BE2C (cell line): ENCODE data around the gene SLC35D2.
"Not testable (repeated sequence)": the region's sequence is repeated elsewhere in the genome, so short reads cannot be mapped to it uniquely, and the experiment has no call there.

Experiments used
- DNase-seq: peaks from one replicate; pipeline ENCODE4 v3.0.0-alpha.2; 2020
- H3K27me3 ChIP-seq: fragments of 250-450 bp; sonication (Bioruptor Pico); 2 replicates; pipeline ENCODE4 v1.5.1; 2020; ENCODE audit warnings: mild to moderate bottlenecking
- H3K36me3 ChIP-seq: fragments of 250-450 bp; sonication (Bioruptor Pico); 2 replicates; pipeline ENCODE4 v1.5.1; 2020; ENCODE audit warnings: mild to moderate bottlenecking
- H3K4me1 ChIP-seq: fragments of 250-450 bp; sonication (Bioruptor Pico); 2 replicates; pipeline ENCODE4 v1.5.1; 2020
- H3K4me3 ChIP-seq: 2 replicates; pipeline ENCODE4 v1.5.1; 2011; ENCODE audit warnings: low read depth, low read length
- H3K9me3 ChIP-seq: fragments of 250-450 bp; sonication (Bioruptor Pico); 2 replicates; pipeline ENCODE4 v1.5.1; 2020
- TF ChIP-seq, protein P1 (sequence below): IDR thresholded peaks from 2 replicates; pipeline ENCODE4 v1.5.1; 2012; ENCODE audit warnings: mild to moderate bottlenecking, low read depth, low read length

Gene SLC35D2

DNA sequence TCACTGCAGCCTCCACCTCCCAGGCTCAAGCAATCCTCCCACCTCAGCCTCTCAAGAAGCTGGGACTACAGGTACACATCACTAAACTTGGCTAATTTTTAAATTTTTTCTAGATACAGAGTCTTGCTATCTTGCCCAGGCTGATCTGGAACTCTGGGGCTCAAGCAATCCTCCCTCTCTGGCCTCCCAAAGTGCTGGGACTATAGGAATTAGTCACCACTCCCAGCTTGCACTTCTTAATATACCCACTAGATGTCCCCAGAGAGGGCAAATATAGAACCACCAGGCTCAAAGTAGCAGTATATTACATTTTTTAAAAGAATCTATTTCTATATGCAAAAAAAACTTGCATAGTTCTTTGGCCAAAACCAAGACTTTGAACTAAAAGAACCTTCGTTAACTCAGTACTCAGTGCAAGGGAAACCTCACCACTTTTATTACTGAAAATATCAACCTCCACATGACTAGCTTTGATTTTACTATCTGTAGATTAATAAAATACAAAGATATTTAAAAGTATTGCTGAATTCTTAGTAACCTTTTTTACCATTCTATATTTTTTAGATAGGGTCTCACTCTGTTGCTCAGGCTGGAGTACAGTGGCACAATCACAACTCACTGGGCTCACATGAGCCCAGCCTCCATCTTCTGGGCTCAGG is 55.7 kb downstream of the SLC35D2 start:
- no peaks in the 10 kb centered on the region for H3K27me3 ChIP-seq
- H3K36me3 ChIP-seq: no peaks in the 10 kb centered on the region
- no peaks in the 10 kb centered on the region for H3K4me1 ChIP-seq
- DNase-seq: peak; percentile 47
- H3K4me3 ChIP-seq: no peak overlapping the region
- no peaks in the 10 kb centered on the region for H3K9me3 ChIP-seq
- TF ChIP-seq, protein P1, sequence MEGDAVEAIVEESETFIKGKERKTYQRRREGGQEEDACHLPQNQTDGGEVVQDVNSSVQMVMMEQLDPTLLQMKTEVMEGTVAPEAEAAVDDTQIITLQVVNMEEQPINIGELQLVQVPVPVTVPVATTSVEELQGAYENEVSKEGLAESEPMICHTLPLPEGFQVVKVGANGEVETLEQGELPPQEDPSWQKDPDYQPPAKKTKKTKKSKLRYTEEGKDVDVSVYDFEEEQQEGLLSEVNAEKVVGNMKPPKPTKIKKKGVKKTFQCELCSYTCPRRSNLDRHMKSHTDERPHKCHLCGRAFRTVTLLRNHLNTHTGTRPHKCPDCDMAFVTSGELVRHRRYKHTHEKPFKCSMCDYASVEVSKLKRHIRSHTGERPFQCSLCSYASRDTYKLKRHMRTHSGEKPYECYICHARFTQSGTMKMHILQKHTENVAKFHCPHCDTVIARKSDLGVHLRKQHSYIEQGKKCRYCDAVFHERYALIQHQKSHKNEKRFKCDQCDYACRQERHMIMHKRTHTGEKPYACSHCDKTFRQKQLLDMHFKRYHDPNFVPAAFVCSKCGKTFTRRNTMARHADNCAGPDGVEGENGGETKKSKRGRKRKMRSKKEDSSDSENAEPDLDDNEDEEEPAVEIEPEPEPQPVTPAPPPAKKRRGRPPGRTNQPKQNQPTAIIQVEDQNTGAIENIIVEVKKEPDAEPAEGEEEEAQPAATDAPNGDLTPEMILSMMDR: peak; percentile 75

DNA sequence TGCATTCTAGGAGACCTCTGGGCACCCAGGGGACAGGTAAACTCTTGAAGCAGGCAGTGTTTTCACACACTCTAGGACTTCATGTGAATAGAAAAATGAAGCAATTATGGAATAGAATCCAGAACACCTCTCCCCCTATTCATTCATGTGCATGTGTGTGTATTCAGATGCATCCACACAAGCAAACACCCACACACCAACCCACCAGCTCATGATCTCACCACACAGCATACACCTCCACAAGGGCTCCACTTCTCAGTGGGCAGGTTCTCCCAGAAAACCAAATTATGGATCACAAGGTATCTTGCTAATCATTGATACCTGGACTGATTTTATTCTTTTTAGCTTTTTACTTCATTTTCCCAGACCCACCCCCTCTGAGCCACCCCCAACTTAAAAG is 60.3 kb downstream of the SLC35D2 start:
- Histone ChIP-seq H3K9me3 (no peaks in the 10 kb centered on the region), H3K4me1 (no peaks in the 10 kb centered on the region), H3K4me3 (no peak overlapping the region), H3K36me3 (no peaks in the 10 kb centered on the region), H3K27me3 (no peaks in the 10 kb centered on the region)
- TF ChIP-seq, protein P1: no peak
- DNase-seq: no peak

DNA sequence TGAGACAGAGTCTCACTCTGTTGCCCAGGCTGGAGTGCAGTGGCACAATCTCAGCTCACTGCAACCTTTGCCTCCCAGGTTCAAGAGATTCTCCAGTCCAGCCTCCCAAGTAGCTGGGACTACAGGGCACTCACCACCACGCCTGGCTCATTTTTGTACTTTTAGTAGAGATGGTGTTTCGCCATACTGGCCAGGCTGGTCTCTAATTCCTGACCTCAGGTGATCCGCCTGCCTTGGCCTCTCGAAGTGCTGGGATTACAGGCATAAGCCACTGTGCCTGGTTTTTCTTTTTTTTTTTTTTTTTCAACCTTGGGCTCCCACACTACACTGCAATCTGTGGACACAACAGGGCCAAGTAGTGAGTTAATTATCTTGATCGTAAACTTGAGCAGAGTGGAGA is 60.8 kb downstream of the SLC35D2 start:
- not testable (repeated sequence) for H3K9me3 ChIP-seq, H3K36me3 ChIP-seq, H3K27me3 ChIP-seq, H3K4me1 ChIP-seq, H3K4me3 ChIP-seq, DNase-seq

GRCh38 chr9:96322210-96322609 is 61.3 kb downstream of the SLC35D2 start:
- not testable (repeated sequence) for H3K27me3 ChIP-seq, H3K36me3 ChIP-seq, H3K4me3 ChIP-seq, H3K9me3 ChIP-seq, H3K4me1 ChIP-seq, DNase-seq

GRCh38 chr9:96321515-96321914 is 62.0 kb downstream of the SLC35D2 start:
- Histone ChIP-seq H3K4me3 (no peak overlapping the region), H3K4me1 (no peaks in the 10 kb centered on the region), H3K36me3 (no peaks in the 10 kb centered on the region), H3K9me3 (no peaks in the 10 kb centered on the region), H3K27me3 (no peaks in the 10 kb centered on the region)
- no peak for DNase-seq
- TF ChIP-seq, protein P1: no peak

DNA sequence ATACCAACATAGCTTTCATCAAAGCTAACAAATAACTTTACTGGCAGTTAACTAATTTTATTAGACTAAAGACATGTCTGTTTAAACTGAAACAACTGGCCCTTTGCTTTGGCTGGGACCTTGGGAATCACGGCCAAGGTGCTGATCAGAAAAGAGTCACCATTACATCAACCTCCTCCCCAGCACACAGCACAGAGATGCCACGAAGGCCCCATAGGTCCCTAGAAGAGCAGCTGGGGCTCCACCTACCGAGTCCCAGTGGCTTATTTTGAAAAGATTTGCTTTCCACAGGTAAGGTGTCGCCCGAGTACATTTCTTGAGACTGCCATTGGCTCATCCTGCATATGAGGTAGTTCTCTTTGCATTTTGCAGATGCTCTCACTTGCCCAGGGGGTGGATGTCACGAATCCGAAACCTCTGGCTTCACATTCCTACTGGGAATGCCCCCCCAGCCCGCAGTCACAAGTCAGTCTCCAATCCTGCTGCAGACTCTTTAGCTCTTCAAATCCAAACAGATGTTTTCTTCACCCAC is 62.7 kb downstream of the SLC35D2 start:
- TF ChIP-seq, protein P1: no peak
- DNase-seq: no peak

GRCh38 chr9:96318921-96319565 is 64.5 kb downstream of the SLC35D2 start:
- H3K36me3 ChIP-seq: no peaks in the 10 kb centered on the region
- H3K27me3 ChIP-seq: no peaks in the 10 kb centered on the region
- no peaks in the 10 kb centered on the region for H3K4me1 ChIP-seq
- no peaks in the 10 kb centered on the region for H3K9me3 ChIP-seq
- no peak overlapping the region for H3K4me3 ChIP-seq
- TF ChIP-seq, protein P1: no peak
- no peak for DNase-seq

More for the DNA sequence above, 62.7 kb downstream of the SLC35D2 start:
- no peaks in the 10 kb centered on the region for H3K27me3 ChIP-seq
- H3K9me3 ChIP-seq: no peaks in the 10 kb centered on the region
- H3K36me3 ChIP-seq: no peaks in the 10 kb centered on the region
- H3K4me3 ChIP-seq: no peak overlapping the region
- no peaks in the 10 kb centered on the region for H3K4me1 ChIP-seq
